Measurements from ENCODE around the gene PERCC1. TPM values are rescaled to one million over a fixed set of nuclear protein-coding genes. Genes with fewer than 3 reads are reported as not detected.

PERCC1 gene
- not detected in 2 replicates for total RNA-seq (2014; rRNA removed; shearing (Covaris generic))
- polyA plus RNA-seq (2015; cell fraction: cytosol; rRNA removed), result not detected in 2 replicates
- not detected in 2 replicates for polyA plus RNA-seq (2015; cell fraction: nucleus; rRNA removed)

DNA sequence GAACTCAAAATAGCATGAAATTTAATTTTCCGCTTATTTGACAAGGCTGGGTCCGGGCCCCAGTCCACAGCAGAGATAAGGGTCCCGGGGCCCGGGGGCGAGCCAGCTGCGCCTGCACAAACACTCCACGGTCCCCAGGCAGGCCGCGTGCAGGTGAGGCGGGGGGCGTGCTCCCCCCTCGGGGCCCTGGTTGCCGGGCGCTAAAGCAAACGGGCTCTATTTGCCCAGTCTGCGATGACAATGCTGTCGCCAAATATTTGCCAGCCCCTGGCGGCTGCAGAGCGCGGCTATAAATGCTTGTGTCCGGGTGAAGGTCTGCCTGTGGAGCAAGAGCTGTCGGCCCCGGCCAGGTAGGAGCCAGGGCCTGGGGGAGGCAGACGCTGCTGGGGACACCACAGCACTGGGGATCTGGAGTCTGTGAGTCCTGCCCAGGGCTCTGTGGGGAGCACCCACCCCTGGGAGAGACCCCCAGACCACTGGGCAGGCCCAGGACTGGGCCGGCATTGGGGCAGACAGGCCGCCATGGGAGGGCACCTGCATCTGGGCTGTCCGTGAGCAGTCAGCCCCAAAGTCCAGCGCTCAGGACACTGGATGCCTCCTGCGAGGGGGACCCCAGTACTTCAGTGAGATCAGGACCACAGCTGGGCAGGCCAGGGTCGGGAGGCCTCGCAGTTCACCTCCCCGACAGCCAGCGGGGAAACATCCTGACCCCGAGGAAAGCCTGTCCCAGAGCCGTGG is at the start of gene PERCC1:
TSS of gene PERCC1 (plus strand) at position 320 of the 738 bp plus-strand sequence. CDS start 1,516 bp downstream, outside the sequence.
- in situ Hi-C loops (cut with HindIII; ENCODE audit: low pct_unique_long_range_greater_than_20kb, low sequenced_read_pairs), result no loop called here

DNA sequence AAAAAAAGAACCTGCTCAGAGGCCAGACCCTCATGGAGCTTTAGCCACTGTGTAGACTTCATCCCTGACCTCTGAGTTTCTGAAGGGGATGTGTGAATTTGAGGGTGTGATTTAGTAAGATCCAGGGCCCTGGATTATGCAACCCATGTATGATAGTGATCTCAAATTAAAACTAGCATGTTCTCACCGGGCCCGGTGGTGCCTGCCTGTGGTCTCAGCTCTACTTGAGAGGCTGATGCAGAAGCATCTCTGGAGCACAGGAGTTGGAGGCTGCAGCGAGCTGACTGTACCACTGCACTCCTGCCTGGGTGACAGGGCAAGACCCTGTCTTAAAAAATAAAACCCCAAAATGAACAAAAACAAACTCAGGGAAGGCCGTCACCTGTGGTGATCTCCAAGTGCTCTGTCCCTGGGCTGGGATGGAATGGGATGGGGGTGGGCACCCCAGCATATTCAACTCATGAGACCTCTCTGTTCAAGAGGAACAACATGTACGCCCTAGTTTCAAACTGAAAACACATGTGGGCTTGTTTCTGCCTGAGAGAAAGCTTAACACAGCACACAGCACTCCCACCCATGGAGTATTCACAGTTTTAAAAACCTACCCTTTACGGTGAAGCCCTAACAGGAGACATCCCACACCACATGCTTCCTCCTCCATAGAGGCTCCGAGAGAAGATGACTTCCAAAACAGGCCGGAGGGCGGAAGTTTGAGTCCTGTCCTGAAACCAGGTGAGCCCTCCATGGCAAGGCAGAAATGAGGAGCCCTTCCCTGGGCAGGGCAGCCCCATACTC is 49.1 kb upstream of the PERCC1 start:
- DNase-seq (ENCODE audit: low read depth, low spot score), result no peak
- in situ Hi-C loops (cut with HindIII; ENCODE audit: low pct_unique_long_range_greater_than_20kb, low sequenced_read_pairs), result no loop called here

More for the DNA sequence above, at the start of gene PERCC1:
- DNase-seq (ENCODE audit: low read depth, low spot score), result no peak

DNA sequence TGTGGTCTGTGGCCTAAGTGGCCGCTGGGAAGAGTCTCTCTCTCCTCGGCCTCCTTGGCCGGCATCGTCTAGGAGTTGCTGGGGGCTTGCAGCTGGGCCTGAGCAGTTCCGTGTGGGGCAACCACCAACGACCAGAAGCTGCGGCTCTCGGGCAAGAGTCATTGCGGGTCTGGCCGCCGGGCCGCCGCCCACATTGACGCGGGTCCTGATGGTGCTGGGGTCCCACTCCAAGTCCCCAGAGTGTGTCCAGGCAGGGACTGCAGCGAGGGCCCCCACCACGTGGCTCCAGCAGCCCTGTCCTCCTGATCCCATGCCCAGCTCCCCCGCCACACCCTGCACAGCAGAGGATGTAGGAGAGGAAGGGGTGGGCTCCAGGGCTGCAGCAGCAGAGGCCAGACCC is 47.3 kb upstream of the PERCC1 start:
- DNase-seq (ENCODE audit: low read depth, low spot score), result no peak
- in situ Hi-C loops (cut with HindIII; ENCODE audit: low pct_unique_long_range_greater_than_20kb, low sequenced_read_pairs), result no loop called here

DNA sequence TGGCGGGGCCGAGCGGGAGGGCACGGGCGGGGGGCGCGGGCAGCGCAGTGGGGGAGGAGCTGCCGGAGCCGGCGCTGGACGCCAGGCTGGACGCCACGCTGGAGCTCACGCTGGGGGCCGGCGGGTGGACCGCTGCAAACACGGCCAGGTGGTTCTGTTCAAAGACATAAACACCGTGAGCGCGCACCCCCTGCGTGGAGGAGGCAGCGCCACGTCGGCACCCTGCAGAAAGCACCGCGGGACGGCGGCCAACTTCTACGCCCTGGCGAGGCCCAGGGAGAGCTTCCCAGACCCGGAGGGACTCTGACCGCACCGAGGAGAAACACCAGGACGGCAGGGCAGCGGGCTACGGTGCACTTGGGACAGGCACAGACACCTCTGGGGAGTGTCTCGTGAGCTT is 45.6 kb upstream of the PERCC1 start:
- in situ Hi-C loops (cut with HindIII; ENCODE audit: low pct_unique_long_range_greater_than_20kb, low sequenced_read_pairs), result no loop called here
- DNase-seq (ENCODE audit: low read depth, low spot score), result no peak

DNA sequence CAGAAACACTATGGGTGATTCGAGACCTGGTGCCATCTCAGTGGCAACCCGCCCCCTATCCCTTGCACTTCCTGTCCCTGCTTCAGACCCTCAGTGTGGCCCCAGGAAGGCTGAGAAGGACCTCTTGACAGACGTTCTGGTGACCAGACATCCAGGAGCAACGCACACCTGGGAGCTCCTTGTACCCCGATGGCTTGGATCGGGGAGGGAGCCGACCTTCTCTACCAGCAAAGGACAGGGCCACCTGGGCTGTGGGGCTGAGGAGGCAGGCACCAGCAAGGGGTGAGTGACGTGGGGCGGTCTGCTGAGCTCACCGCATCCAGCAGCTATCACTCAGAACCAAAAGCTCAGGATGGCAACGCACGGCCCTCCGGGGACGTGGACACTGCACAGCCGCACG is 43.5 kb upstream of the PERCC1 start:
- no peak for DNase-seq (ENCODE audit: low read depth, low spot score)
- in situ Hi-C loops (cut with HindIII; ENCODE audit: low pct_unique_long_range_greater_than_20kb, low sequenced_read_pairs), result no loop called here

DNA sequence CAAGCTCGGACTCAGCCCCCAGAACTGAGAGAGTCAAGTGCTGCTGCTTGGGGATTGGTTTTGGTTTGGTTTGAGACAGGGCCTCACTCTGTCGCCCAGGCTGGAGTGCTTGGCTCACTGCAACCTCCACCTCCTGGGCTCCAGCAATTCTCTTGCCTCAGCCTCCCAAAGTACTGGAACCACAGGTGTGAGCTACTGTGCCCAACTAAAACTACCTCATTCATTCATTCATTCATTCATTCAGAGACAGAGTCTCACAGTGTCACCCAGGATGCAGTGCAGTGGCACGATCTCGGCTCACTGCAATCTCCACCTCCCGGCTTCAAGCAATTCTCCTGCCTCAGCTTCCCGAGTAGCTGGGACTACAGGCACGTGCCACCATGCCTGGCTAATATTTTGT is 41.1 kb upstream of the PERCC1 start:
- no peak for DNase-seq (ENCODE audit: low read depth, low spot score)
- in situ Hi-C loops (cut with HindIII; ENCODE audit: low pct_unique_long_range_greater_than_20kb, low sequenced_read_pairs), result no loop called here

DNA sequence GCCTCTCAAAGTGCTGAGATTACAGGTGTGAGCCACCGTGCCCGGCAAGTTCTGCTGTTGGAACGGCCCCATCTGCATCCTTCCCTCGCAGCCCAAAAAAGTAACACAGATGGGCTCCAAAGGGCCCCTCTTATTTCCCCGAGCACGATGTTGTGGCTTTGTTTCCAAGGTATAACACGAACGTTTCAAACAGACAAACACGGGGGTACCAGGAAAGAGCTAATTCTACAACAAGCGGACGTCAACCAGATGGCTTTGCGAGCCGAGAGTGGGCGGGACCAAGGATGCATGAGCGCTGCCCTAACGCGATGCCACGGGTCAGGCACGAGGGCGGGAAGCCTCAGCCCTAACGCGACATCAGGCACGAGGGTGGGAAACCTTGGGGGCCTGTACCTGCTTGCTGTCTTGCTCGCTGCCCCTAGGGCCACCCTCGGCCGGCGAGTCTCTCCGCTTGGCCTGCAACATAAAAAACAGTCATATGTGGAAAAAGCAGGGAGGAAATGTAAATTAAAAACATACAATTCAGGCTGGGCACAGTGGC is 40.6 kb upstream of the PERCC1 start:
- DNase-seq (ENCODE audit: low read depth, low spot score), result no peak
- in situ Hi-C loops (cut with HindIII; ENCODE audit: low pct_unique_long_range_greater_than_20kb, low sequenced_read_pairs), result no loop called here

DNA sequence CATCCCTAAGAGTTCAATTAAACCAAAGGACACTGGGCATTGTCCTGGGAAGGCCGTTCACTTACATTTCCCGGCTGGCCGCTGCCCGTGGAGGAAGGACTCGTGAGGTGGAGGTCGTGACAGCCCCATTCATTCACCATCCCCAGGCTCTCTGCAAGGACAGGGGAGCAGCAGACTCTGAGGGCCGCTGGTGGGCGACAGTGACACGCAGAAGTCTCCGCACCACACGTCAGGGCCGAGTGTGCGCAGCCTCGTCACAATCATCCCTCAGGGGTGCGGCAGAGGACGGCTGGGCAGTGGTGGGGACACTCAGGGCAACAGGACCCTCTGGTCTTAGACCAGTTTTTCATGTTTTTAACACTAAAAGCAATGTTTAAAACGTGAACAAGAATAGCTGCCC is 38.1 kb upstream of the PERCC1 start:
- DNase-seq (ENCODE audit: low read depth, low spot score), result no peak
- in situ Hi-C loops (cut with HindIII; ENCODE audit: low pct_unique_long_range_greater_than_20kb, low sequenced_read_pairs), result no loop called here

DNA sequence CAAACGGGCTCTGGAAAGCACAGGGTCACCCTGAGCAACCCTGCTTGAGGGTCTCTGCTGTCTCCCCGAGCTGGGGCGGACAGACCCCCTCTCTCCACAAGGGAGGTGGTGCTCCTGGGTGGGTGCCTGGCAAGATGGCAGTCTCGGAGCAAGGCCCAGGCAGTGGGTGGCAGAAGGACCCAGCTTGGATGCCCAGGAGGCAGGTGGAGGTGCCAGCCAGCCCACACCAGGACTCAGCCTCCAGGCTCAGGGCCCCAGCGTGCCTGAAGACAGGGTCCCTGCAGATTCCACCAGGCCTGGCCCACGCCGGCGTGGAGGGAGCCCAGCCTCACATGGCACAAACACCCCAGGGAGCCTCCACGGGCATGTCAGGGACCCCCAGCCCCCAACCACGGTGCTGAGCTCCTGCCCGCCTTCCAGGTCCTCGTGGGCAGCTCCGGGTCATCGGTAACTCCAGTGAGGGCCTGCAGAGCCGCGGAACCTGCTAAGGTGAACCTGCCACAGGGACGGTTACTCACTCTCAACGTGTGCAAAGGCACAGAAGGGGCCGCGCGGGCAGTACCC is 37.2 kb upstream of the PERCC1 start:
- in situ Hi-C loops (cut with HindIII; ENCODE audit: low pct_unique_long_range_greater_than_20kb, low sequenced_read_pairs), result no loop called here
- no peak for DNase-seq (ENCODE audit: low read depth, low spot score)

DNA sequence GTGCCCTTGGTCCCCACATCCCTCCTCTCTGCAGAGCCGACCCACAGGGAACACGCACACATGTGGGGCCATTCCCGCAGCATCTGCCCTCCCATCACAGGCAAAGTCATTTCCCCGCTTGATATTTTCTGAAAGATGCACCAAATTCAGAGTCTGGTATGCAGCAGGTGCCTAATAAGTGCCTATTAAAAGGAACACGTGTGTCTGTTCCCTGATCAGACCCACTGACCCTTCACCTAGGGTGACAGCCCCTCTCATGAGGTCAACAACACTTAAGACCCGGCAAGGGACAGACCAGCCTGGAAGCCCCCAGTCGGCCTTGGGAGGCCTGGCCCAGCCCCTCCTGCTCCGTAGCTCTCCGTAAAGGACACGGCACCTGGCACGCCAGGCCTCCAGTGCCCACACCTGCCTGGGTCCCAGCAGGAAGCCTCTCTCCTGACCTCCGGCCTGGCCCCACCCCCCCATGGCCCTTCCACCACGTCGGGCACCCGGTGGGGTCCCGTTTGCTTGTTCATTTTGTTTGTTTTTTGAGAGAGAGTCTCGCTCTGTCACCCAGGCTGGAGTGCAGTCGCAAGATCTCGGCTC is 36.4 kb upstream of the PERCC1 start:
- no peak for DNase-seq (ENCODE audit: low read depth, low spot score)
- in situ Hi-C loops (cut with HindIII; ENCODE audit: low pct_unique_long_range_greater_than_20kb, low sequenced_read_pairs), result no loop called here

DNA sequence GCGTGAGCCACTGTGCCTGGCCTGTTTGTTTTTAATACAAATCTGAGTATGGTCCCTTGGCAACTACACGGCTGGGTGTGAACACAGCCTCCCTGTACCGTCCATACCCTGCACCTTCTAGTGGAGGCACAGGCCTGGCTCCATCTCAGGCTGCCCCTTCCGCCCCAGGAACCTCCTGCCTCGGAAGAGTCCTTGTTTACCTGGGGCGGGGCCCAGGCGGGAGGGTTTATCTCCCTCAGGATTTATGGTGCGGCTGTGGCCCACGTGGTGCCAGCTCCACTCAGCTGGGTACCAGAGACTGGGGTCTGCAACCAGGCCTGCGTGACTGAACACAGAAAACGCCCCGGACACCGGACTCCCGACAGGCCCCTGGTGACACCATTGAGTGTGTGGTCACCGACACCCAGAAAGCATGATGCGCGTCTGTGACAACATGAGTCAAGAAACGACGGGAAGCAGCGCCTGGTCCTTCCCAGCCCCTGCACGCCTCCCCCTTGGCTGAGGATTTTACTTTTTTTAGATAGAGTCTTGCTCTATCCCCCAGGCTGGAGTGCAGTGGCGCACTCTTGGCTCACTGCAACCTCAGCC is 35.3 kb upstream of the PERCC1 start:
- in situ Hi-C loops (cut with HindIII; ENCODE audit: low pct_unique_long_range_greater_than_20kb, low sequenced_read_pairs), result no loop called here
- no peak for DNase-seq (ENCODE audit: low read depth, low spot score)

DNA sequence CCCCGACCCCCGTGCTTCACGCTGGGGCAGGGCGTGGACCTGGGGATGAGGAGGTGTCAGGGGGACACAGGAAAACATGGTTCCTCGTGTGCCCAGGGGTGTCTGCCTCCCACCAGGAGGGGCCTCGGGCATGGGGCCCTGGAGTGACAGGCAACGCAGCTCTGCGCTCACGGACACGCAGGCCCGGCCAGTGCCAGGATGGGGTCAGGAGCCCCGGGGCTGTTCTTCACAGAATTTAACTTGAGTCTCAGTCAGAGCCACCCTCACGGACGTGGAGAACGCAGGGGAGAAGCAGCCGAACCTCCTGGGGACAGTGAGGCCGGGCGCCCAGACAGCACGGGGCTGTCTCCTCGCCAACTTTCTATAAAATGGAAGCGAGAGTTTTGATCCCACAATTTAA is 33.1 kb upstream of the PERCC1 start:
- no peak for DNase-seq (ENCODE audit: low read depth, low spot score)
- in situ Hi-C loops (cut with HindIII; ENCODE audit: low pct_unique_long_range_greater_than_20kb, low sequenced_read_pairs), result no loop called here

DNA sequence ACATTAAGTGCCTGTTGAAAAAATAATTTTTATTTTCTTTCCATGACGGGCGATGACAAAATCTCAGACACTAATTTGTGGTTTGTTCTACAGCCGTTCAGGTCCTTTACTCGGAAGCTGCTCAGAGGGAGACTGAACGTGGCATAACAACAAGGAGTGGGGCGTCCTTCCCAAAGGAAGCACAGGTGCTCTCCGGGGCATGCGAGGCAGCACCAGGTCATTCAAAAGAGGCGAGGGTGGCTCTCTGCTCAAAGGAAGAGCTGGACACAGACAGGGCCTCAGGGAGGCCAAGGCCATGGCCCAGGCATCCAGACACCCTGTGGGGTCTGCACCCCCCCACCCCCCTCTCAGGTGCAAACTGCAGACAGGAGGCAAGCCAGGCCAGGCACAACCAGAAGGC is 32.5 kb upstream of the PERCC1 start:
- DNase-seq (ENCODE audit: low read depth, low spot score), result no peak
- in situ Hi-C loops (cut with HindIII; ENCODE audit: low pct_unique_long_range_greater_than_20kb, low sequenced_read_pairs), result no loop called here

DNA sequence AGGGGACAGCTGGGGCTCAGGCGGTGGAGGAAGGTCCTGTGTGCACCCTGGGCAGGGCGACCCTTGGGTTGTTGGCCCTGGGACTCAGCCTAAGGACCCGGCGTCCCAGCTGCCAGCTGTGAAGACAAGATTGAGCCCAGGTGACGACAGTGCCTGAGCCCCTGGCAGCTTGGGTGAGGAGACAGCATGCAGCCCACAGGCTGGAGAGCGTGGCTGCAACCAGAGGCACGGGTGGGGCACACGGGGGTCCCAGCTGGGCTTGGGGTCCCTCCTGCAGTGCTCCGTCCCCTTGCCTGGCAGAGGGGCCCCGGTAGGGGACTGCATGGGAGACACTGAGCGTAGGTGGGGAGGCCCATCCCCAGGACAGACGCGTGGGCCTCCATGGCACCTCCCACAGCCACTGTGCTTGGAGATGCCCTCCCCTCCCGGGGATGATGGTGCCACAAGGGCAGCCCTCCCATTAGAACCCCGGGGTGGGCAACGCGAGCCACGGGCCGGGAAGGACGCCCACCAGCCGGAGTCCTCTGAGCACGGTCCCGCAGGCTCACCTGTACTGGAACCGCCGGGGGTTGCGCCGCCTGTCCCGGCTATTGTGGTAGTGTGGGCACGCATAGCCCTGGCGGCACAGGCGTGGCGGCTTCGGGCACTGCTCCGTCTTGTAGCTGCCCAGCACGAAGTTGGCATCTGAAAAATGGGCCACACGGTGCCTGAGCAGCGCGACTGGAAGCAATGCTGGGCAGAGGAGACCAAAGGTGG is 31.9 kb upstream of the PERCC1 start:
- in situ Hi-C loops (cut with HindIII; ENCODE audit: low pct_unique_long_range_greater_than_20kb, low sequenced_read_pairs), result no loop called here
- no peak for DNase-seq (ENCODE audit: low read depth, low spot score)

DNA sequence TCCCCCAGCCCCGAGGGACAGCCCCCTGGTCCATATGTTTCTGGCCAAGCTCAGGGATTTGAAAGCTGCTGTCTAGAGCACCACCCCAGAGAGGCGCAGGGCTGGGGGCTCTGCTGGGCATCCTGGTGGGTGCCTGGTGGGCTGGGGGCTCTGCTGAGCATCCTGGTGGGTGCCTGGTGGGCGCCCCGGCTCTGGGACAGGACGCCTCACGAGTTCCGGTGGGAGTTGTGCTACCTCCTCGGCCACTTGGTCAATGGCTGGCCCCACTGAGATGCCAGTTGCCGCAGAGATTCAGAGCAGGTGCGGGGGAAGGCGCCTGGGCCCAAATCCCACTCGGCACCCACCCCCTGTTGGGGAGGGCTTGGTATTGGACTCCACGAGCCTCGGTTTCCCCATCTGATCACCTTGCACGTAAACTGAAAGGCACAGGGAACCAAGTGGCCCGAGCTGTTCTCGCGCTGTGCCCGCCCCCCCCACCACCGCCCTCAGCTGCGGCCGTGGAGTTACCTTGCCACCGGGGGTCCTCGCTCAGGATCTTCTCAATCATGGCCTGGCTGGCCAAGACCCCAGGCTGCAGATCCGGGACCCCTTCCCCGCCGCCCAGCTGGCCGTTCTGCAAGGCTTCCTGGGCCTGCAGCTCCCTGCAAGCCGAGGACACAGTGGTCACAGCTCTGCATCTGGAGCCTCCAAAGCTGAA is 29.7 kb upstream of the PERCC1 start:
- DNase-seq (ENCODE audit: low read depth, low spot score), result no peak
- in situ Hi-C loops (cut with HindIII; ENCODE audit: low pct_unique_long_range_greater_than_20kb, low sequenced_read_pairs), result no loop called here

DNA sequence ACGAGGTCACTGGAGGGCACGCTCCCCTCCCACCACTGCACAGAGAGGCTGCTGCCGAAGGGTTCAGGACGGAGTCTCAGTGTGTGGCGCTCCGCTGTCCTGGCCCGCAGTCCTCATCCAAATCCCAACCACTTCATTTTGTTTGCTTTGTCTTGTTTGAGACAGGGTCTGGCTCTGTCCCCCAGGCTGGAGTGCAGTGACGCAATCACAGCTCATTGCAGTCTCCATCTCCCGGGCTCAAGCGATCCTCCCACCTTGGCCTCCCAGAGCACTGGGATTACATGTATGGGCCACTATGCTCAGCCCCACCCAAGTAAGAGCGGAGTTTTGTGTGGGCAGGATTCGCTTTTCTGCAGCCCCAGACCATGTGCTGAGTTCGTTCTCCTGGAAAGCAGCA is 29.1 kb upstream of the PERCC1 start:
- in situ Hi-C loops (cut with HindIII; ENCODE audit: low pct_unique_long_range_greater_than_20kb, low sequenced_read_pairs), result no loop called here
- no peak for DNase-seq (ENCODE audit: low read depth, low spot score)

All from SK-MEL-5 (cell line).